Liver (tissue), 9 donors: ENCODE results near the gene CDHR2. TPM values are rescaled to one million over a fixed set of nuclear protein-coding genes. Genes with fewer than 3 reads are reported as not detected.

Experiments
- DNase-seq: peaks from one replicate; pipeline ENCODE4 v3.0.0-alpha.2; 2017; ENCODE audit warnings: low spot score
- H3K27ac ChIP-seq, 2 donors: one replicate each; pipeline ENCODE4 v1.7.0; 2013; ENCODE audit warnings: inconsistent platforms in 2 of 2, low read length in 2 of 2, control low read depth in 1 of 2, low read depth in 1 of 2, mild to moderate bottlenecking in 1 of 2
- H3K27me3 ChIP-seq, 4 donors: one replicate each; pipeline versions ENCODE4 v1.6.1 to v1.7.0; 2013; ENCODE audit warnings: low read length in 3 of 4, inconsistent platforms in 1 of 4, mild to moderate bottlenecking in 1 of 4, moderate library complexity in 1 of 4; ENCODE audit not compliant: control insufficient read depth in 4 of 4, insufficient read depth in 4 of 4
- H3K36me3 ChIP-seq, 4 donors: one replicate each; pipeline versions ENCODE4 v1.6.1 to v1.7.0; 2013; ENCODE audit warnings: low read length in 3 of 4, mild to moderate bottlenecking in 3 of 4, low read depth in 1 of 4, moderate library complexity in 1 of 4; ENCODE audit not compliant: control insufficient read depth in 4 of 4, insufficient read depth in 3 of 4
- H3K4me1 ChIP-seq, 4 donors: one replicate each; pipeline versions ENCODE4 v1.6.1 to v1.7.0; 2013; ENCODE audit warnings: low read length in 3 of 4, mild to moderate bottlenecking in 3 of 4, moderate library complexity in 1 of 4; ENCODE audit not compliant: control insufficient read depth in 4 of 4, insufficient read depth in 4 of 4
- H3K4me3 ChIP-seq, 3 donors: one replicate each; pipeline versions ENCODE4 v1.6.1 to v1.7.0; 2013; ENCODE audit warnings: low read length in 3 of 3, control low read depth in 1 of 3, low read depth in 1 of 3, mild to moderate bottlenecking in 1 of 3
- H3K9ac ChIP-seq, 2 donors: one replicate each; pipeline ENCODE4 v1.7.0; 2013; ENCODE audit warnings: low read length in 2 of 2, mild to moderate bottlenecking in 2 of 2, moderate library complexity in 2 of 2, control low read depth in 1 of 2, low read depth in 1 of 2
- H3K9me3 ChIP-seq, 4 donors: one replicate each; pipeline versions ENCODE4 v1.6.1 to v1.7.0; 2013; ENCODE audit warnings: low read length in 3 of 4; ENCODE audit not compliant: control insufficient read depth in 4 of 4
- EGR1 ChIP-seq, 2 donors: IDR thresholded peaks; 2 replicates each; pipeline ENCODE4 v1.6.1; 2016 to 2018; ENCODE audit warnings: antibody characterized with exemption in 2 of 2, low read depth in 2 of 2
- FOXA1 ChIP-seq: IDR thresholded peaks from 2 replicates; pipeline ENCODE4 v1.6.1; 2016; ENCODE audit warnings: antibody characterized with exemption
- FOXA2 ChIP-seq: IDR thresholded peaks from 2 replicates; pipeline ENCODE4 v1.6.1; 2016; ENCODE audit warnings: antibody characterized with exemption
- GABPA ChIP-seq, 2 donors: IDR thresholded peaks in 1 of 2; conservative IDR thresholded peaks in 1 of 2; 2 replicates each; pipeline ENCODE4 v1.6.1; 2016; ENCODE audit warnings: antibody characterized with exemption in 2 of 2, mild to moderate bottlenecking in 1 of 2, moderate library complexity in 1 of 2
- HNF4A ChIP-seq, 2 donors: conservative IDR thresholded peaks; 2 replicates each; pipeline ENCODE4 v1.6.1; 2016; ENCODE audit warnings: antibody characterized with exemption in 2 of 2, mild to moderate bottlenecking in 2 of 2
- JUND ChIP-seq, 2 donors: IDR thresholded peaks; 2 replicates each; pipeline ENCODE4 v1.6.1; 2016; ENCODE audit warnings: antibody characterized with exemption in 2 of 2
- NR2F2 ChIP-seq: IDR thresholded peaks from 2 replicates; pipeline ENCODE4 v1.6.1; 2016; ENCODE audit warnings: antibody characterized with exemption
- RAD21 ChIP-seq, 2 donors: IDR thresholded peaks; 2 replicates each; pipeline ENCODE4 v1.6.1; 2016; ENCODE audit warnings: antibody characterized with exemption in 2 of 2, mild to moderate bottlenecking in 2 of 2
- RXRA ChIP-seq, 2 donors: IDR thresholded peaks; 2 replicates each; pipeline ENCODE4 v1.6.1; 2017 to 2018; ENCODE audit warnings: antibody characterized with exemption in 2 of 2, mild to moderate bottlenecking in 1 of 2
- SP1 ChIP-seq: IDR thresholded peaks from 2 replicates; pipeline ENCODE4 v1.6.1; 2018; ENCODE audit warnings: antibody characterized with exemption, mild to moderate bottlenecking
- TAF1 ChIP-seq: conservative IDR thresholded peaks from 2 replicates; pipeline ENCODE4 v1.6.1; 2016; ENCODE audit warnings: antibody characterized with exemption, mild to moderate bottlenecking
- YY1 ChIP-seq: IDR thresholded peaks from 2 replicates; pipeline ENCODE4 v1.6.1; 2016; ENCODE audit warnings: antibody characterized with exemption, mild to moderate bottlenecking
- WGBS: extraction: QIAGEN DNeasy Blood & Tissue Kit; methylation state at CpG from one replicate; pipeline ENCODE4 v1.1.7; 2013; 5-methylcytosine and 5-hydroxymethylcytosine counted together
- polyA plus RNA-seq, 2 donors: library from polyadenylated mRNA; stranded (reverse) in 1 of 2; unstranded in 1 of 2; fragments of 200-250 nt in 1 of 2; fragments of >200 nt in 1 of 2; fragmentation: Nextera tagmentation in 1 of 2; extraction: Ambion mirVana in 1 of 2; gene quantifications; one replicate each; pipeline versions ENCODE4 v1.2.1 to v1.2.3, GENCODE V29; 2013 to 2015
- total RNA-seq, 2 donors: library from RNA; depleted of rRNA; stranded (reverse); fragments of >200 nt; gene quantifications; one replicate each; pipeline ENCODE4 v1.2.3, GENCODE V29; 2014
- TF ChIP-seq, protein P1 (sequence below): fragments of 150-350 bp; IDR thresholded peaks from 2 replicates; pipeline ENCODE4 v1.5.1; 2017; ENCODE audit warnings: improper control_type of control experiment, low read depth, low read length; ENCODE audit not compliant: missing input control
- TF ChIP-seq, protein P2 (sequence below): IDR thresholded peaks from 2 replicates; pipeline ENCODE4 v1.6.1; 2016; ENCODE audit warnings: antibody characterized with exemption
- TF ChIP-seq, protein P3 (sequence below): IDR thresholded peaks from 2 replicates; pipeline ENCODE4 v1.6.1; 2016; ENCODE audit warnings: antibody characterized with exemption
- donor health status: healthy.
- donor health status: healthy.
- donor health status: healthy.
- donor health status: healthy.
- donor health status: healthy.

The CDHR2 gene
- total and polyA plus RNA-seq, 4 donors: 8.8 to 23.8 (median 16.6) TPM

DNA sequence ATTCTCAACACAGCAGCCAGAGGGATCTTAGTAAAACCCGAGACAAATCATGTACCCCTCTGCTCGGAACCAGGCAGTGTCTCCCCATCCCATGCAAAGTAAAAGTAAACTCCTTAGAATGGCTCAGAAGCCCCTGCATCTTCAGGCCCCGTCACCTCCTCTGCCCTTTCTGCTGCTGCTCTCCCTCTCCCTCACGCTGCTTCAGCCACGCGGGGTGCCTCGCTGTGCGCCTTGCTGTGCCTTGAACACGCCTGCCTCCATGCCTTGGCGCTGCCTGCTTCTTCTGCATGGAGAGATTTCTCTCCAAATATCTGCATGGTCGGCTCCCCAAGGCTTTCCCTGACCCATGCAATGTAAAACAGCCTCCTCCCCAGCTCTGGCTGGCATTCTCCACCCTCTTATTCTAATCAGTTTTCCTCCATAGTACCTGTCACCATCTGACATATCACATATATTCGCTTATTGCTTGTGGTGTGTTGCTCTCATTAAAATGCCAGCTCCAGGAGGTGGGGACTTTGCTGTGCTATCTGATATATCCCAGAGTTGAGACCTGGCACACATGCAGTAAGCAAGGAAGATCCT lies 52.9 kb downstream of the CDHR2 start (continued):
- TF ChIP-seq YY1: no peak
- TF ChIP-seq, protein P1, sequence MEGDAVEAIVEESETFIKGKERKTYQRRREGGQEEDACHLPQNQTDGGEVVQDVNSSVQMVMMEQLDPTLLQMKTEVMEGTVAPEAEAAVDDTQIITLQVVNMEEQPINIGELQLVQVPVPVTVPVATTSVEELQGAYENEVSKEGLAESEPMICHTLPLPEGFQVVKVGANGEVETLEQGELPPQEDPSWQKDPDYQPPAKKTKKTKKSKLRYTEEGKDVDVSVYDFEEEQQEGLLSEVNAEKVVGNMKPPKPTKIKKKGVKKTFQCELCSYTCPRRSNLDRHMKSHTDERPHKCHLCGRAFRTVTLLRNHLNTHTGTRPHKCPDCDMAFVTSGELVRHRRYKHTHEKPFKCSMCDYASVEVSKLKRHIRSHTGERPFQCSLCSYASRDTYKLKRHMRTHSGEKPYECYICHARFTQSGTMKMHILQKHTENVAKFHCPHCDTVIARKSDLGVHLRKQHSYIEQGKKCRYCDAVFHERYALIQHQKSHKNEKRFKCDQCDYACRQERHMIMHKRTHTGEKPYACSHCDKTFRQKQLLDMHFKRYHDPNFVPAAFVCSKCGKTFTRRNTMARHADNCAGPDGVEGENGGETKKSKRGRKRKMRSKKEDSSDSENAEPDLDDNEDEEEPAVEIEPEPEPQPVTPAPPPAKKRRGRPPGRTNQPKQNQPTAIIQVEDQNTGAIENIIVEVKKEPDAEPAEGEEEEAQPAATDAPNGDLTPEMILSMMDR: no peak
- TF ChIP-seq, protein P2, sequence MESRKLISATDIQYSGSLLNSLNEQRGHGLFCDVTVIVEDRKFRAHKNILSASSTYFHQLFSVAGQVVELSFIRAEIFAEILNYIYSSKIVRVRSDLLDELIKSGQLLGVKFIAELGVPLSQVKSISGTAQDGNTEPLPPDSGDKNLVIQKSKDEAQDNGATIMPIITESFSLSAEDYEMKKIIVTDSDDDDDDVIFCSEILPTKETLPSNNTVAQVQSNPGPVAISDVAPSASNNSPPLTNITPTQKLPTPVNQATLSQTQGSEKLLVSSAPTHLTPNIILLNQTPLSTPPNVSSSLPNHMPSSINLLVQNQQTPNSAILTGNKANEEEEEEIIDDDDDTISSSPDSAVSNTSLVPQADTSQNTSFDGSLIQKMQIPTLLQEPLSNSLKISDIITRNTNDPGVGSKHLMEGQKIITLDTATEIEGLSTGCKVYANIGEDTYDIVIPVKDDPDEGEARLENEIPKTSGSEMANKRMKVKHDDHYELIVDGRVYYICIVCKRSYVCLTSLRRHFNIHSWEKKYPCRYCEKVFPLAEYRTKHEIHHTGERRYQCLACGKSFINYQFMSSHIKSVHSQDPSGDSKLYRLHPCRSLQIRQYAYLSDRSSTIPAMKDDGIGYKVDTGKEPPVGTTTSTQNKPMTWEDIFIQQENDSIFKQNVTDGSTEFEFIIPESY: no peak

DNA sequence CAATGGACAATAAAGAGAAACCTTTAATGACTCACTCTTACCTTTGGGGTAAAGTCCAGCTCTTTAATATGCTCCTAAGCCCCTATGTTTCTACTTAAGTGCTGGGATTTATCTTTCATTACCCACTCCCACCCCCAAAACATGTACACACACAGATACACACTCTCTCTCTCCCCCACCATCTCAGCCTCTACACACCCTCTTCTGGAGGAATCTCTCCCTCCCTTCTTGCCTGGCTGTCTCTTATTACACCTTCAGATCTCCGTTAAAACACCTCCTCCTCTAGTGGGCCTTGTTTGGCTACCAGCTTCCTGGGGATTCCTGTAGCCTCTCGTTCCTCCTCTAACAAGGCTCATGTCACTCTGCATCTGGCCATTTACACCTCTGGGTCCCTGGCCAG lies 53.9 kb downstream of the CDHR2 start:
- no peak for DNase-seq
- Histone ChIP-seq H3K27me3 (no peaks in the 10 kb centered on the region), H3K9ac (no peak overlapping the region), H3K9me3 (no peaks in the 10 kb centered on the region), H3K36me3 (no peaks in the 10 kb centered on the region), H3K4me1 (no peaks in the 10 kb centered on the region), H3K4me3 (no peak overlapping the region), H3K27ac (no peak overlapping the region)
- TF ChIP-seq, protein P3, sequence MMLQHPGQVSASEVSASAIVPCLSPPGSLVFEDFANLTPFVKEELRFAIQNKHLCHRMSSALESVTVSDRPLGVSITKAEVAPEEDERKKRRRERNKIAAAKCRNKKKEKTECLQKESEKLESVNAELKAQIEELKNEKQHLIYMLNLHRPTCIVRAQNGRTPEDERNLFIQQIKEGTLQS: no peak
- TF ChIP-seq GABPA (IDR thresholded peaks at IDR 0.05 in 1 of 2, conservative IDR thresholded peaks at IDR 0.05 in 1 of 2) (no peak), RAD21 (IDR thresholded peaks at IDR 0.05) (no peak), FOXA1 (no peak), NR2F2 (no peak), FOXA2 (no peak), TAF1 (no peak), JUND (IDR thresholded peaks at IDR 0.05) (no peak), SP1 (no peak), YY1 (no peak), HNF4A (conservative IDR thresholded peaks at IDR 0.05) (no peak), RXRA (IDR thresholded peaks at IDR 0.05) (no peak), EGR1 (IDR thresholded peaks at IDR 0.05; ENCODE audit: low read depth in 2 of 2) (no peak)
- TF ChIP-seq, protein P1: no peak
- TF ChIP-seq, protein P2: no peak
- 29% methylated on average over 2 of the region's 2 CpGs for WGBS
